GM12878 (cell line): Measurements from ENCODE around the gene PRX. TPM values are rescaled to one million over a fixed set of nuclear protein-coding genes. Genes with fewer than 3 reads are reported as not detected.
A peak's percentile ranks its signal among the peaks of the same experiment; 100 is the strongest.

ENCODE experiments used
- ATAC-seq: fragments of 200-7000 bp; cut with Tn5 transposase; 3 replicates; pipeline ENCODE4 v1.9.1; 2020; ENCODE audit warnings: mild to moderate bottlenecking, moderate library complexity
- BruUV-seq: library from RNA; stranded (reverse); fragments of 400-500 nt; replicated peaks from 2 replicates; lab custom pipeline; 2021; lab: Mats Ljungman, UMichigan
- CTCF ChIA-PET: fragments of 300-600 bp; sonication (Branson Sonifier 250); formaldehyde crosslinking; extraction: SDS; loops from one replicate; lab custom pipeline; 2021; ENCODE audit warnings: inconsistent platforms; lab: Yijun Ruan, JAX
- POLR2A ChIA-PET: fragments of 350-600 bp; formaldehyde crosslinking; extraction: SDS; loops from one replicate; lab custom pipeline; 2021; ENCODE audit warnings: inconsistent platforms; lab: Charles Lee
- RAD21 ChIA-PET: fragments of 300-600 bp; sonication (Branson Sonifier 250); formaldehyde crosslinking; loops from one replicate; lab custom pipeline; 2023; ENCODE audit warnings: antibody characterized with exemption; ENCODE audit not compliant: unreplicated experiment; lab: Charles Lee
- SMC1A ChIA-PET: fragments of 300-600 bp; sonication (Branson Sonifier 250); formaldehyde crosslinking; loops from one replicate; lab custom pipeline; 2023; ENCODE audit not compliant: unreplicated experiment, uncharacterized antibody; lab: Charles Lee
- DNase-seq: peaks from one replicate; pipeline ENCODE4 v3.0.0-alpha.2; 2011; ENCODE audit warnings: low read depth, low spot score
- FAIRE-seq: peaks from 3 replicates; lab custom pipeline; 2011; peaks lifted over from hg19 to GRCh38; lab: Jason Lieb, UNC
- H2AFZ ChIP-seq: 2 replicates; pipeline ENCODE4 v1.6.0; 2011; ENCODE audit warnings: low read depth, low read length, control low read depth; ENCODE audit not compliant: control insufficient read depth
- H3K27ac ChIP-seq: 2 replicates; pipeline ENCODE4 v1.5.1; 2011; ENCODE audit warnings: control low read depth; ENCODE audit not compliant: control insufficient read depth, insufficient read depth
- H3K27me3 ChIP-seq, 2 experiments: replicated peaks in 1 of 2; 2 replicates each; pipeline versions ENCODE4 v1.6.0 to v1.6.1; 2011; ENCODE audit warnings: low read length in 1 of 2; ENCODE audit not compliant: control insufficient read depth in 2 of 2, insufficient read depth in 2 of 2
- H3K36me3 ChIP-seq, 2 experiments: 2 replicates each; pipeline ENCODE4 v1.5.1; 2011; ENCODE audit warnings: low read length in 1 of 2; ENCODE audit not compliant: control insufficient read depth in 2 of 2, insufficient read depth in 2 of 2
- H3K4me1 ChIP-seq: 2 replicates; pipeline ENCODE4 v1.6.1; 2011; ENCODE audit warnings: mild to moderate bottlenecking, low read length, moderate library complexity, mixed read lengths; ENCODE audit not compliant: control insufficient read depth, insufficient read depth
- H3K4me2 ChIP-seq: 2 replicates; pipeline ENCODE4 v1.6.0; 2011; ENCODE audit warnings: control low read depth; ENCODE audit not compliant: control insufficient read depth, insufficient read depth
- H3K4me3 ChIP-seq: fragments of 200-600 bp; sonication (generic); 2 replicates; pipeline ENCODE4 v1.5.1; 2016
- H3K79me2 ChIP-seq: 2 replicates; pipeline ENCODE4 v1.6.0; 2011; ENCODE audit warnings: low read length; ENCODE audit not compliant: control insufficient read depth, insufficient read depth
- H3K9ac ChIP-seq: 2 replicates; pipeline ENCODE4 v1.8.0; 2011; ENCODE audit warnings: low read length, control low read depth, mixed read lengths; ENCODE audit not compliant: control insufficient read depth, insufficient read depth
- H3K9me3 ChIP-seq: replicated peaks from 3 replicates; pipeline ENCODE4 v1.5.1; 2011; ENCODE audit warnings: mild to moderate bottlenecking, low read length; ENCODE audit not compliant: control insufficient read depth, insufficient read depth
- H4K20me1 ChIP-seq: 2 replicates; pipeline ENCODE4 v1.6.0; 2011; ENCODE audit not compliant: control insufficient read depth, insufficient read depth
- EGR1 ChIP-seq, 2 experiments: IDR thresholded peaks; 1 replicate in 1 of 2; 2 replicates in 1 of 2; pipeline ENCODE4 v1.6.1; 2011 to 2012; ENCODE audit warnings: low read depth in 2 of 2, low read length in 2 of 2, borderline replicate concordance in 1 of 2, mild to moderate bottlenecking in 1 of 2, moderate library complexity in 1 of 2
- HDAC6 ChIP-seq: fragments of 200-600 bp; sonication (generic); IDR thresholded peaks from one replicate; pipeline ENCODE4 v1.8.0; 2017; ENCODE audit warnings: antibody characterized with exemption; ENCODE audit not compliant: unreplicated experiment
- PBX3 ChIP-seq: IDR thresholded peaks from 2 replicates; pipeline ENCODE4 v1.6.1; 2011; ENCODE audit warnings: mild to moderate bottlenecking, low read depth, low read length, moderate library complexity; ENCODE audit not compliant: insufficient replicate concordance
- POLR2A ChIP-seq: IDR thresholded peaks from 2 replicates; pipeline ENCODE4 v1.6.1; 2011; ENCODE audit warnings: low read depth, mild to moderate bottlenecking, low read length
- TAF1 ChIP-seq: IDR thresholded peaks from 2 replicates; pipeline ENCODE4 v1.6.1; 2011; ENCODE audit warnings: mild to moderate bottlenecking, low read depth, low read length, borderline replicate concordance
- TBL1XR1 ChIP-seq: IDR thresholded peaks from 2 replicates; pipeline ENCODE4 v1.6.1; 2012; ENCODE audit warnings: low read depth, low read length, improper control_type of control experiment
- ZBTB40 ChIP-seq: fragments of 450-650 bp; IDR thresholded peaks from 2 replicates; pipeline ENCODE4 v1.6.1; 2016; ENCODE audit warnings: mild to moderate bottlenecking, moderate library complexity, borderline replicate concordance
- ZNF687 ChIP-seq: fragments of 450-650 bp; IDR thresholded peaks from 2 replicates; pipeline ENCODE4 v1.6.1; 2017; ENCODE audit warnings: mild to moderate bottlenecking, moderate library complexity
- WGBS: methylation state at CpG from one replicate; pipeline ENCODE4 v1.1.6; 2016; ENCODE audit warnings: low lambda C conversion rate; ENCODE audit not compliant: insufficient replicate concordance, insufficient coverage; ENCODE audit errors: missing lambda C conversion rate; 5-methylcytosine and 5-hydroxymethylcytosine counted together
- in situ Hi-C: fragments of 300-500 bp; cut with MboI; formaldehyde crosslinking; loops from 9 replicates; pipeline ENCODE4 v1.14.3; 2018; ENCODE audit warnings: mixed read lengths
- intact Hi-C: fragments of 100-400 bp; cut with micrococcal nuclease; formaldehyde crosslinking; loops from one replicate; pipeline ENCODE4 v1.14.2; 2022; ENCODE audit not compliant: unreplicated experiment
- polyA plus RNA-seq, 11 experiments: library from polyadenylated mRNA; depleted of rRNA in 4 of 11; unstranded in 6 of 11; stranded (reverse) in 5 of 11; fragments of >200 nt; fragmentation: Nextera tagmentation in 4 of 11; fragmentation: Illumina TruSeq in 1 of 11; extraction: Ambion mirVana in 4 of 11; extraction: Trizol in 1 of 11; gene quantifications; 1 replicate in 1 of 11; 2 replicates in 10 of 11; pipeline versions ENCODE4 v1.2.1 to v1.2.3, GENCODE V29; 2011 to 2016; ENCODE audit warnings: inconsistent platforms in 2 of 11, missing spikeins in 2 of 11, low read depth in 1 of 11
- total RNA-seq, 4 experiments: library from RNA; depleted of rRNA in 3 of 4; stranded (reverse); fragments of >200 nt in 3 of 4; fragmentation: Illumina TruSeq in 1 of 4; extraction: Trizol in 1 of 4; gene quantifications; 2 replicates each; pipeline versions ENCODE4 v1.2.1 to v1.2.3, GENCODE V29; 2013 to 2021

Gene PRX
- total and polyA plus RNA-seq, 10 of the 15 experiments (the other 5 are each of a cell fraction or from before 2014, with no cell fraction given) = 0.02 to 1.4 (median 0.54) TPM; not detected in 1

- Histone ChIP-seq H3K4me3 (0 out of 2 replicates have a peak overlapping the region, but pooled peaks have one; percentile 53), H3K4me1 (no peaks in the 10 kb centered on the region), H3K79me2 (no peaks in the 10 kb centered on the region), H2AFZ (peak overlapping the region; percentile 87), H3K9me3 (no peaks in the 10 kb centered on the region), H3K27ac (no peak overlapping the region), H3K4me2 (peak overlapping the region; percentile 31; the same call in 1 of the 2 replicates), H4K20me1 (no peaks in the 10 kb centered on the region), H3K9ac (no peak overlapping the region), H3K36me3 (no peaks in the 10 kb centered on the region; a peak in 1 of 4 replicates), H3K27me3 (no peaks in the 10 kb centered on the region)
- DNase-seq (no peak), FAIRE-seq (no peak), ATAC-seq (peak; percentile 47)
- ChIA-PET SMC1A (interaction anchor here (0.9 kb wide), 1 partner anchor 60 kb away, joined by 3 read pairs; no protein-coding TSS in a partner anchor), RAD21 (no interaction called here), CTCF (no interaction called here), POLR2A (no interaction called here)
- WGBS = 66% methylated on average over 18 of the region's 28 CpGs
- TF ChIP-seq POLR2A = peak; percentile 54
- no peak for TF ChIP-seq HDAC6
- TF ChIP-seq TAF1 = 0 out of 2 replicates have a peak, but pooled peaks have one; percentile 9
- no peak for TF ChIP-seq ZBTB40
- TF ChIP-seq TBL1XR1 = no peak
- TF ChIP-seq ZNF687 = no peak
- no peak for TF ChIP-seq PBX3
- TF ChIP-seq EGR1 (IDR thresholded peaks at IDR 0.05; ENCODE audit: borderline replicate concordance in 1 of 2, low read depth in 2 of 2, low read length in 2 of 2) = 0 out of 3 replicates have a peak, but pooled peaks of 1 of the 2 experiments have one; percentile 18
- BruUV-seq = no TSS peak
- intact Hi-C loops = no loop called here
- in situ Hi-C loops = no loop called here
Observed at GRCh38 chr19:40365613-40366401, 47.4 kb downstream of the PRX start.
